GM23338 (cell line): ENCODE results near the gene PSIP1. TPM values are rescaled to one million over a fixed set of nuclear protein-coding genes. Genes with fewer than 3 reads are reported as not detected.

Source experiments
- ATAC-seq: fragments of 200-7000 bp; cut with Tn5 transposase; 3 replicates; pipeline ENCODE4 v1.9.1; 2020
- DNase-seq: peaks from one replicate; pipeline ENCODE4 v3.0.0-alpha.2; 2015; ENCODE audit warnings: low spot score
- H2AFZ ChIP-seq: fragments of 200-600 bp; sonication (generic); 2 replicates; pipeline ENCODE4 v1.8.0; 2016; ENCODE audit warnings: antibody characterized with exemption, mild to moderate bottlenecking, moderate library complexity
- H3F3A ChIP-seq: fragments of 200-600 bp; sonication (generic); replicated peaks from 2 replicates; pipeline ENCODE4 v1.8.0; 2017; ENCODE audit warnings: antibody characterized with exemption, mixed run types, low read depth
- H3K27ac ChIP-seq: fragments of 200-600 bp; sonication (generic); 2 replicates; pipeline ENCODE4 v1.6.1; 2016; ENCODE audit warnings: low read depth
- H3K27me3 ChIP-seq: fragments of 200-600 bp; sonication (generic); 2 replicates; pipeline ENCODE4 v1.8.0; 2016; ENCODE audit warnings: mild to moderate bottlenecking, mixed run types, moderate library complexity; ENCODE audit not compliant: insufficient read depth
- H3K36me3 ChIP-seq: fragments of 200-600 bp; sonication (generic); 2 replicates; pipeline ENCODE4 v1.8.0; 2016; ENCODE audit warnings: mild to moderate bottlenecking; ENCODE audit not compliant: insufficient read depth
- H3K4me1 ChIP-seq: fragments of 200-600 bp; sonication (generic); 2 replicates; pipeline ENCODE4 v1.8.0; 2016; ENCODE audit warnings: mild to moderate bottlenecking, moderate library complexity; ENCODE audit not compliant: insufficient read depth
- H3K4me2 ChIP-seq: fragments of 200-600 bp; sonication (generic); 2 replicates; pipeline ENCODE4 v1.7.1; 2017; ENCODE audit warnings: mixed run types
- H3K4me3 ChIP-seq: fragments of 200-600 bp; sonication (generic); 2 replicates; pipeline ENCODE4 v1.6.1; 2016; ENCODE audit warnings: mixed run types
- H3K79me2 ChIP-seq: fragments of 200-600 bp; sonication (generic); replicated peaks from 2 replicates; pipeline ENCODE4 v1.8.0; 2017; ENCODE audit warnings: mild to moderate bottlenecking; ENCODE audit not compliant: insufficient read depth
- H3K9me2 ChIP-seq: fragments of 200-600 bp; sonication (generic); 2 replicates; pipeline ENCODE4 v1.8.0; 2017; ENCODE audit not compliant: insufficient read depth
- H4K20me1 ChIP-seq: fragments of 200-600 bp; sonication (generic); replicated peaks from 2 replicates; pipeline ENCODE4 v1.8.0; 2017; ENCODE audit warnings: mild to moderate bottlenecking; ENCODE audit not compliant: insufficient read depth
- H3K27ac Mint-ChIP-seq: 2 replicates; pipeline ENCODE4 v1.8.0; 2020; ENCODE audit warnings: inconsistent platforms, mild to moderate bottlenecking, moderate library complexity, mixed read lengths
- H3K27me3 Mint-ChIP-seq: 3 replicates; pipeline ENCODE4 v1.8.0; 2022; ENCODE audit warnings: low read depth, mild to moderate bottlenecking, moderate library complexity, mixed read lengths, inconsistent platforms; ENCODE audit not compliant: insufficient read depth, poor library complexity
- H3K36me3 Mint-ChIP-seq: 3 replicates; pipeline ENCODE4 v1.8.0; 2021; ENCODE audit warnings: low read depth, mild to moderate bottlenecking, inconsistent platforms, moderate library complexity, mixed read lengths
- H3K4me1 Mint-ChIP-seq: 3 replicates; pipeline ENCODE4 v1.8.0; 2020; ENCODE audit warnings: mild to moderate bottlenecking, inconsistent platforms, mixed read lengths
- H3K4me3 Mint-ChIP-seq: 3 replicates; pipeline ENCODE4 v1.8.0; 2021; ENCODE audit warnings: moderate library complexity, mild to moderate bottlenecking, inconsistent platforms, mixed read lengths
- H3K9me3 Mint-ChIP-seq: 3 replicates; pipeline ENCODE4 v1.8.0; 2020; ENCODE audit warnings: moderate library complexity, mild to moderate bottlenecking, inconsistent platforms, mixed read lengths
- CTCF ChIP-seq, 2 experiments: fragments of 200-600 bp in 1 of 2; sonication (generic) in 1 of 2; conservative IDR thresholded peaks; 2 replicates each; pipeline versions ENCODE4 v1.5.1 to v1.6.1; 2016 to 2017; ENCODE audit warnings: antibody characterized with exemption in 2 of 2, low read depth in 2 of 2, mild to moderate bottlenecking in 2 of 2, moderate library complexity in 1 of 2
- JUNB ChIP-seq: IDR thresholded peaks from one replicate; pipeline ENCODE4 v1.6.1; 2016; ENCODE audit warnings: antibody characterized with exemption; ENCODE audit not compliant: unreplicated experiment
- NANOG ChIP-seq: IDR thresholded peaks from 2 replicates; pipeline ENCODE4 v1.6.1; 2016; ENCODE audit warnings: antibody characterized with exemption, borderline replicate concordance
- REST ChIP-seq: IDR thresholded peaks from one replicate; pipeline ENCODE4 v1.6.1; 2018; ENCODE audit warnings: antibody characterized with exemption; ENCODE audit not compliant: unreplicated experiment
- STAT1 ChIP-seq: IDR thresholded peaks from one replicate; pipeline ENCODE4 v1.6.1; 2016; ENCODE audit warnings: antibody characterized with exemption; ENCODE audit not compliant: unreplicated experiment
- polyA plus RNA-seq: library from polyadenylated mRNA; unstranded; fragments of >200 nt; fragmentation: Nextera tagmentation; extraction: Ambion mirVana; gene quantifications from 2 replicates; pipeline ENCODE4 v1.2.1, GENCODE V29; 2016
- total RNA-seq: library from RNA; depleted of rRNA; stranded (reverse); fragments of >200 nt; shearing (Covaris generic); gene quantifications from 2 replicates; pipeline ENCODE4 v1.2.3, GENCODE V29; 2014

The PSIP1 gene
- total and polyA plus RNA-seq, 2 experiments from 2014 or later = 332 to 989 TPM

- H2AFZ ChIP-seq = no peak overlapping the region
- no peaks in the 10 kb centered on the region for H3K9me2 ChIP-seq
- Mint-ChIP-seq H3K36me3 (peaks cover 79% of the 10 kb centered on the region), H3K9me3 (no peaks in the 10 kb centered on the region; the same call in 2 of the 3 replicates), H3K27me3 (no peaks in the 10 kb centered on the region), H3K4me1 (peaks cover 8% of the 10 kb centered on the region; the same call in 2 of the 3 replicates), H3K4me3 (no peak overlapping the region), H3K27ac (no peak overlapping the region)
- H3K79me2 ChIP-seq = peaks cover 92% of the 10 kb centered on the region
- H3F3A ChIP-seq = peaks cover 22% of the 10 kb centered on the region; the same call in 1 of the 2 replicates
- H3K27me3 ChIP-seq = no peaks in the 10 kb centered on the region
- TF ChIP-seq NANOG (no peak), STAT1 (no peak), REST (no peak), CTCF (conservative IDR thresholded peaks at IDR 0.05; ENCODE audit: low read depth in 2 of 2) (no peak), JUNB (no peak)
- no peak overlapping the region for H3K4me2 ChIP-seq
- peaks cover 57% of the 10 kb centered on the region for H3K36me3 ChIP-seq
- DNase-seq (no peak), ATAC-seq (no peak)
- H3K4me1 ChIP-seq = 0 out of 2 replicates have a peak, but pooled peaks cover 8% of the 10 kb centered on the region
- H3K4me3 ChIP-seq = no peak overlapping the region
- peak overlapping the region; percentile 33; the same call in 1 of the 2 replicates for H3K27ac ChIP-seq
- peaks cover 47% of the 10 kb centered on the region for H4K20me1 ChIP-seq
These were observed 30.7 kb downstream of the PSIP1 start for GRCh38 chr9:15480028-15480427.

GRCh38 chr9:15475923-15476536, 34.7 kb downstream of the PSIP1 start:
- no peaks in the 10 kb centered on the region; the same call in 2 of the 3 replicates for H3K9me3 Mint-ChIP-seq
- H3K27ac Mint-ChIP-seq = no peak overlapping the region
- no peak overlapping the region for H3K4me3 ChIP-seq
- H3F3A ChIP-seq = peaks cover 22% of the 10 kb centered on the region; the same call in 1 of the 2 replicates
- no peak overlapping the region for H2AFZ ChIP-seq
- 0 out of 2 replicates have a peak overlapping the region, but pooled peaks have one; percentile 9 for H3K27ac ChIP-seq
- peaks cover 30% of the 10 kb centered on the region for H4K20me1 ChIP-seq
- no peaks in the 10 kb centered on the region for H3K27me3 ChIP-seq
- H3K27me3 Mint-ChIP-seq = peaks cover 2% of the 10 kb centered on the region
- H3K4me2 ChIP-seq = no peak overlapping the region
- no peaks in the 10 kb centered on the region for H3K4me1 Mint-ChIP-seq
- TF ChIP-seq CTCF (conservative IDR thresholded peaks at IDR 0.05; ENCODE audit: low read depth in 2 of 2) (no peak), STAT1 (no peak)
- no peak for ATAC-seq
- H3K36me3 Mint-ChIP-seq = peaks cover 79% of the 10 kb centered on the region
- H3K9me2 ChIP-seq = no peaks in the 10 kb centered on the region
- no peak overlapping the region for H3K4me3 Mint-ChIP-seq
- no peak for DNase-seq
- H3K79me2 ChIP-seq = peaks cover 54% of the 10 kb centered on the region
- no peaks in the 10 kb centered on the region for H3K4me1 ChIP-seq
- H3K36me3 ChIP-seq = peaks cover 77% of the 10 kb centered on the region
